Activated naive CD8-positive, alpha-beta T cell treated with anti-CD3 and anti-CD28 coated beads, Interleukin-2, amount 10 ng/mL, durations not matched to agents 7 days and 5 days (primary cell): ENCODE results near the gene CEP131. TPM values are rescaled to one million over a fixed set of nuclear protein-coding genes. Genes with fewer than 3 reads are reported as not detected.

ENCODE experiments used
- total RNA-seq, 2 experiments: library from RNA; stranded (reverse); gene quantifications; one replicate each; pipeline ENCODE4 v1.2.3, GENCODE V29; 2021

Gene CEP131
- total RNA-seq, 2 experiments from 2014 or later, result 18.4 to 20.7 TPM

Other genes with a start within 250 kb of the CEP131 start
- 10 to 100 TPM; 32.5 to 33.0 TPM for gene CHMP6, start 231.1 kb downstream of the CEP131 start, total RNA-seq
- 1 to 10 TPM; 7.4 to 7.5 TPM for gene BAIAP2, start 187.8 kb downstream of the CEP131 start, total RNA-seq
- gene PVALEF, start 57.5 kb downstream of the CEP131 start, total RNA-seq, result not detected
- gene AATK, start 56.7 kb downstream of the CEP131 start, total RNA-seq, result 1 to 10 TPM; 1.2 to 1.4 TPM
- gene TEPSIN, start 16.1 kb upstream of the CEP131 start, total RNA-seq, result 10 to 100 TPM; 71.1 to 78.8 TPM
- gene NDUFAF8, start 16.4 kb upstream of the CEP131 start, total RNA-seq, result 10 to 100 TPM; 33.0 to 44.6 TPM
- 10 to 100 TPM; 68.0 to 71.3 TPM for gene SLC38A10, start 72.3 kb upstream of the CEP131 start, total RNA-seq
- 1 to 10 TPM in 1 of 2 experiments, under 1 TPM in 1; 0.86 to 1.0 TPM for gene BAHCC1, start 172.5 kb upstream of the CEP131 start, total RNA-seq